Esophagus (tissue), 2 donors: ENCODE results near the gene OR10X1. TPM values are rescaled to one million over a fixed set of nuclear protein-coding genes. Genes with fewer than 3 reads are reported as not detected.

ENCODE experiments used
- H3K27ac ChIP-seq, 2 donors: one replicate each; pipeline ENCODE4 v1.5.1; 2013; ENCODE audit warnings: low read depth in 2 of 2, mild to moderate bottlenecking in 2 of 2, inconsistent platforms in 1 of 2, low read length in 1 of 2, moderate library complexity in 1 of 2
- H3K27me3 ChIP-seq, 2 donors: one replicate each; pipeline ENCODE4 v1.6.1; 2013; ENCODE audit warnings: low read length in 2 of 2, control low read depth in 1 of 2, mild to moderate bottlenecking in 1 of 2; ENCODE audit not compliant: insufficient read depth in 2 of 2, control insufficient read depth in 1 of 2
- H3K36me3 ChIP-seq, 2 donors: one replicate each; pipeline ENCODE4 v1.6.1; 2013; ENCODE audit warnings: low read length in 1 of 2; ENCODE audit not compliant: control insufficient read depth in 2 of 2, insufficient read depth in 2 of 2
- H3K4me1 ChIP-seq, 2 donors: one replicate each; pipeline ENCODE4 v1.6.1; 2013; ENCODE audit warnings: low read length in 1 of 2; ENCODE audit not compliant: control insufficient read depth in 2 of 2, insufficient read depth in 2 of 2
- H3K4me3 ChIP-seq, 2 donors: one replicate each; pipeline ENCODE4 v1.5.1; 2013; ENCODE audit warnings: low read length in 2 of 2, mild to moderate bottlenecking in 2 of 2, low read depth in 1 of 2, moderate library complexity in 1 of 2
- H3K9me3 ChIP-seq, 2 donors: one replicate each; pipeline ENCODE4 v1.6.1; 2013; ENCODE audit warnings: mild to moderate bottlenecking in 2 of 2, low read depth in 1 of 2, low read length in 1 of 2, moderate library complexity in 1 of 2; ENCODE audit not compliant: control insufficient read depth in 2 of 2, insufficient read depth in 1 of 2
- WGBS, 2 donors: extraction: QIAGEN DNeasy Blood & Tissue Kit; methylation state at CpG; one replicate each; pipeline ENCODE4 v1.1.7; 2013; 5-methylcytosine and 5-hydroxymethylcytosine counted together
- polyA plus RNA-seq, 2 donors: library from polyadenylated mRNA; stranded (reverse); fragments of 200-250 nt; gene quantifications; one replicate each; pipeline ENCODE4 v1.2.3, GENCODE V29; 2013
- donor health status: healthy with polysubstance abuse.
- donor health status: Bipolar disorder and iron deficiency.

The OR10X1 gene
- polyA plus RNA-seq, 2 donors: not detected

- Histone ChIP-seq H3K4me3 (no peak within 1 kb of the TSS), H3K9me3 (no peaks in the 10 kb centered on the region), H3K36me3 (no peaks in the 10 kb centered on the region), H3K27ac (no peak within 1 kb of the TSS), H3K4me1 (no peaks in the 10 kb centered on the region), H3K27me3 (no peaks in the 10 kb centered on the region)
- WGBS, 2 donors: 73 to 78% methylated on average over 3 of the region's 3 CpGs
Observed at GRCh38 chr1:158570480-158570879, 9.2 kb downstream of the OR10X1 start, which contains the start of gene OR6P1. TSS of gene OR6P1 (minus strand) at chr1:158570580. CDS start at chr1:158563604, 6,976 bp downstream.

DNA sequence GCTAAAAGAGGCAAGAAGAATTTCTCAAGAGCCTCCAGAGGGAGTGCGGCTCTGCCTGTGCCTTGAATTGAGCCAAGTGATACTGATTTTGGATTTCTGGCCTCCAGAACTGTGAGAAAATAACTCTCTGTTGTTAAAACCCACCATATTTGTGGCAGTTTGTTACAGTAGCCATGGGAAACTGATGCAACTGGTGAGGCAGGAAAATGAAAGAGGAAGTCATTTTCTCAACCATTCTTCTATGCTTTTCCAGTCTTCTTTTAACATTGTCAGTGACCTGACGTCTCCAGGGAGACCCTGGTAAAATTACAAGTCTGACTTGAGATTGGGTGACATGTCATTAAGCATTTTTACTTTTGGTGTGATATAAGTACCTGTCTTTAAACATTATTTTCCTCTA, 15.1 kb downstream of the OR10X1 start:
- H3K4me1 ChIP-seq: no peaks in the 10 kb centered on the region
- H3K4me3 ChIP-seq: no peak overlapping the region
- no peaks in the 10 kb centered on the region for H3K36me3 ChIP-seq
- peaks cover 0 to 3% of the 10 kb centered on the region in 2 donors for H3K9me3 ChIP-seq
- WGBS, 2 donors: 60 to 62% methylated on average over 2 of the region's 2 CpGs
- H3K27ac ChIP-seq: no peak overlapping the region
- H3K27me3 ChIP-seq: no peaks in the 10 kb centered on the region

DNA sequence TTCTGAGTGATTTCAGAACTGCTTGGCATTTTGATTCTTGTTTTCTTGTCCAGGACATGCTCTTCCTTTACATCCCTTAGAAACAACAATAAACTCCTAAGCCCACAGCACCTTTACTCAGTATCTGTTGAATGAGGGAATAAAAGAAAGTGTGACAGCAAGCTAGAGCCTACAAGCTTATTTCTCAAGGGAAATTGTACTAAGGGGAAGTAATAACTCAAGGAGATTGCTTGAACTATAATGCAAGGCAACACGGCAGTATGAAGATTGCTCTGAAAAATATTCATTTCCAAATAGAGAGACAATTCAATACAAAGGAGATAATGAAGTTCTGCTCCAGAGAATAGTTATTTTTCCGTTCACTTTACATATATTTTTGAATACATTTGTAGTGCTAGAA, 15.8 kb downstream of the OR10X1 start:
- H3K27ac ChIP-seq: no peak overlapping the region
- no peak overlapping the region for H3K4me3 ChIP-seq
- 79 to 81% methylated on average over 2 of the region's 2 CpGs for WGBS, 2 donors
- H3K9me3 ChIP-seq: peaks cover 0 to 3% of the 10 kb centered on the region in 2 donors
- H3K27me3 ChIP-seq: no peaks in the 10 kb centered on the region
- no peaks in the 10 kb centered on the region for H3K36me3 ChIP-seq
- no peaks in the 10 kb centered on the region for H3K4me1 ChIP-seq

DNA sequence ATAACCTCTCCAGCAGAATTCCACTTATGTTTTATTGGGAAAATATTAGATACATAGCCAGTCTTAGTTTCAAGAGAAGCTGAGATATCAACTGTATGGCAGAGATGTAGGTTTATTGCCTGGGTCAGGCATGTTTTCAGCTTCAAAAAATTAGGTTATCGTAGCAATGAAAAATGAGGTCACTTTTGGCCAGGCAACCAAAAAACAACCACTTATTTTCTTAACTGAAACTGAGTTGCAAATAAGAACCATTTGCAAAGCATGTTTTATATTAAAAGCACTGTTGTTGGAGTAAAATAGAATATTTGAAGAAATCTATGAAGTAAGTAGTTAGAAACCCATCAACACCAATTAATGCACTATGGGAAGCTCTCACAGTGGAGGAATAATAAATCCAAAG, 20.0 kb downstream of the OR10X1 start:
- 85 to 88% methylated on average over 1 of the region's 1 CpG for WGBS, 2 donors

DNA sequence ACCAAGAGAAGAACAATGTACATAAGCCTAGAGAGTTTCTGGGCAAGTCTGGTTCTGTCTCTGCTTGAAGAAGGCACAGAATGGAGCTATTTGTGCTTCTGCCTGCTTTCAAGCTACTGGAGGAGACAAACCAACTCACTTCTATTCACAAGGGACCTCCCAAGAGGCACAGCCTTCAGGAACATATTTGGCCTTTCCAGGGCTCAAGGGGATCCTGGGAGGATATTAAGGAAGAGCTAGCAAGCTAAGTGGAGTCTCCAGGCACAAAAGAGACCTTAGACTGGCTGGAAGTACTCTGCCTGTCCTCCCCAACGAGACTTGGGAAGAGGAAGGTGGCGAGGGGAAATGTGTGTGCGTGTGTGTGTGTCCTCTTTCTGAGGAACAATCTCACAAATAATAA, 25.3 kb downstream of the OR10X1 start, which contains the start of gene OR6Y1:
OR6Y1 (minus strand) TSS at position 54 of the 400 bp plus-strand sequence. CDS start 6,300 bp downstream, outside the sequence.
- Histone ChIP-seq H3K9me3 (no peaks in the 10 kb centered on the region), H3K36me3 (no peaks in the 10 kb centered on the region), H3K4me3 (no peak within 1 kb of the TSS), H3K27me3 (no peaks in the 10 kb centered on the region), H3K4me1 (no peaks in the 10 kb centered on the region), H3K27ac (no peak within 1 kb of the TSS)
- WGBS, 2 donors: 74 to 78% methylated on average over 3 of the region's 3 CpGs

More for the DNA sequence above, 20.0 kb downstream of the OR10X1 start:
- H3K27me3 ChIP-seq: no peaks in the 10 kb centered on the region
- H3K27ac ChIP-seq: no peak overlapping the region
- H3K4me3 ChIP-seq: no peak overlapping the region
- peaks cover 0 to 3% of the 10 kb centered on the region in 2 donors for H3K9me3 ChIP-seq
- H3K36me3 ChIP-seq: no peaks in the 10 kb centered on the region
- H3K4me1 ChIP-seq: no peaks in the 10 kb centered on the region

GRCh38 chr1:158552296-158552695, 27.4 kb downstream of the OR10X1 start:
- Histone ChIP-seq H3K9me3 (no peaks in the 10 kb centered on the region), H3K36me3 (no peaks in the 10 kb centered on the region)
- WGBS, 2 donors: 70 to 72% methylated on average over 1 of the region's 1 CpG

DNA sequence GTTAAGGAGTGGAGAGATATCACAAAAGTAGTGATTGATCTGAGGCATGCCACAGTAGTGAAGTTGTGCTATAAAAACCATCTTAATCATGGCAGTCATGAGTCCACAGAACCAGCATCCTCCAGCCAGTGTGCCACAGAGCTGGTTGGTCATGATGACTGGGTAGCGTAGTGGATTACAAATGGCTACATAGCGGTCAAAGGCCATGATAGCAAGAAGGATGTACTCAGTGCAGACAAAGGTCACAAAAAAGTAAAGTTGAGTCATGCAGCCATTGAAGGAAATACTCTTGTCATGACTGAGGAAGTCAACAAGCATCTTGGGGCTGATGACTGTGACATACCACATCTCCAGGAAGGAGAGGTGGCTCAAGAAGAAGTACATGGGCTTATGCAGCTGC, 32.2 kb downstream of the OR10X1 start:
- H3K27ac ChIP-seq: no peak overlapping the region
- H3K4me1 ChIP-seq: no peaks in the 10 kb centered on the region
- 93 to 96% methylated on average over 2 of the region's 2 CpGs for WGBS, 2 donors
- H3K27me3 ChIP-seq: no peaks in the 10 kb centered on the region
- no peak overlapping the region for H3K4me3 ChIP-seq
- H3K36me3 ChIP-seq: no peaks in the 10 kb centered on the region
- no peaks in the 10 kb centered on the region for H3K9me3 ChIP-seq

More at GRCh38 chr1:158552296-158552695, 27.4 kb downstream of the OR10X1 start:
- no peaks in the 10 kb centered on the region for H3K27me3 ChIP-seq
- no peak overlapping the region for H3K27ac ChIP-seq
- no peak overlapping the region for H3K4me3 ChIP-seq
- no peaks in the 10 kb centered on the region for H3K4me1 ChIP-seq

GRCh38 chr1:158537609-158538008, 42.1 kb downstream of the OR10X1 start:
- H3K4me3 ChIP-seq: no peak overlapping the region
- no peaks in the 10 kb centered on the region for H3K27me3 ChIP-seq
- 84 to 86% methylated on average over 2 of the region's 2 CpGs for WGBS, 2 donors
- no peaks in the 10 kb centered on the region for H3K9me3 ChIP-seq
- H3K4me1 ChIP-seq: no peaks in the 10 kb centered on the region
- H3K36me3 ChIP-seq: no peaks in the 10 kb centered on the region
- H3K27ac ChIP-seq: no peak overlapping the region

DNA sequence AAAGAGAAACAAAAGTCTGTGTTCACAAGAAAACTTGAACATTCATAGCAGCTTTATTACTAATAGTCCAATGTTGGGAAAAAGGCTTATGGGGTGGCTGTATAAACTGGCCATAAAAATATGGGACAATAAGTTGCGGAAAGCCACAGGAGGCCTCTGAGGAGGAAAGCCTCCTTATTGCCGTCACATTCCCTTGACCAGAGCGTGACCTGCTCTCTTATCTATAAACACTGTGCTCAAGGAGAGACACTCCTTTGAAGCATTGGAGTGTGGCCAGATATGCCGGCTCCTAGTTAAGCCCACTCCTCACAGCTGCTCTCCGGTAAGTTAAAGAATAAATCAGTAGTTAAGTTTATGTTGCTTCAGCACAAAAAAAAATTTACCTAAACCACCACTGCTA, 45.2 kb downstream of the OR10X1 start:
- H3K4me3 ChIP-seq: no peak overlapping the region
- WGBS, 2 donors: 33 to 35% methylated on average over 5 of the region's 5 CpGs
- H3K27ac ChIP-seq: no peak overlapping the region
- no peaks in the 10 kb centered on the region for H3K9me3 ChIP-seq
- H3K4me1 ChIP-seq: no peaks in the 10 kb centered on the region
- H3K27me3 ChIP-seq: no peaks in the 10 kb centered on the region
- H3K36me3 ChIP-seq: no peaks in the 10 kb centered on the region
